SH-SY5Y (cell line): Measurements from ENCODE around the gene DDAH2.

Source experiments
- GATA2 ChIP-seq: IDR thresholded peaks from 2 replicates; pipeline ENCODE4 v1.6.1; 2011; ENCODE audit warnings: mild to moderate bottlenecking, low read depth, low read length
- GATA3 ChIP-seq: IDR thresholded peaks from 2 replicates; pipeline ENCODE4 v1.6.1; 2011; ENCODE audit warnings: low read depth, mild to moderate bottlenecking, low read length, moderate library complexity

DDAH2 gene

GRCh38 chr6:31701666-31702404 is 27.3 kb downstream of the DDAH2 start:
- TF ChIP-seq GATA3: no peak
- no peak for TF ChIP-seq GATA2

GRCh38 chr6:31700740-31701401 is 28.2 kb downstream of the DDAH2 start:
- TF ChIP-seq GATA3 (no peak), GATA2 (no peak)

- no peak for TF ChIP-seq GATA3
- TF ChIP-seq GATA2: no peak
These were observed 31.5 kb downstream of the DDAH2 start for GRCh38 chr6:31697555-31697954.

GRCh38 chr6:31693535-31693934 is 35.6 kb downstream of the DDAH2 start:
- TF ChIP-seq GATA2 (no peak), GATA3 (no peak)

GRCh38 chr6:31692886-31693285 is 36.2 kb downstream of the DDAH2 start:
- TF ChIP-seq GATA3 (no peak), GATA2 (no peak)

- no peak for TF ChIP-seq GATA2
These were observed 36.7 kb downstream of the DDAH2 start for GRCh38 chr6:31692353-31692752.

- TF ChIP-seq GATA2 (no peak), GATA3 (no peak)
These were observed 37.5 kb downstream of the DDAH2 start for GRCh38 chr6:31691564-31692108.

GRCh38 chr6:31691078-31691463 is 38.0 kb downstream of the DDAH2 start:
- TF ChIP-seq GATA3: no peak
- TF ChIP-seq GATA2: no peak

- TF ChIP-seq GATA3 (no peak), GATA2 (no peak)
These were observed 38.6 kb downstream of the DDAH2 start for GRCh38 chr6:31690231-31691077.

- TF ChIP-seq GATA3: no peak
- no peak for TF ChIP-seq GATA2
These were observed 39.6 kb downstream of the DDAH2 start for GRCh38 chr6:31689249-31690110.

- TF ChIP-seq GATA3 (no peak), GATA2 (no peak)
These were observed 41.0 kb downstream of the DDAH2 start for GRCh38 chr6:31687860-31688693.

- TF ChIP-seq GATA2: no peak
- TF ChIP-seq GATA3: no peak
These were observed 41.8 kb downstream of the DDAH2 start for GRCh38 chr6:31687321-31687720.

- no peak for TF ChIP-seq GATA3
- TF ChIP-seq GATA2: no peak
These were observed 42.6 kb downstream of the DDAH2 start for GRCh38 chr6:31686483-31686882.

- TF ChIP-seq GATA3 (no peak), GATA2 (no peak)
These were observed 45.5 kb downstream of the DDAH2 start for GRCh38 chr6:31683591-31683990.
